T-helper 9 cell (primary cell): ENCODE results near the gene PLA2R1.
A peak's percentile ranks its signal among the peaks of the same experiment; 100 is the strongest.

ENCODE experiments used
- DNase-seq: peaks from one replicate; pipeline ENCODE4 v3.0.0-alpha.2; 2020
- total RNA-seq, 2 donors: gene quantifications; one replicate each; lab custom pipeline; 2026; lab: John Stamatoyannopoulos, UW

The PLA2R1 gene
- total RNA-seq = 0 reads per million in 2 donors

DNA sequence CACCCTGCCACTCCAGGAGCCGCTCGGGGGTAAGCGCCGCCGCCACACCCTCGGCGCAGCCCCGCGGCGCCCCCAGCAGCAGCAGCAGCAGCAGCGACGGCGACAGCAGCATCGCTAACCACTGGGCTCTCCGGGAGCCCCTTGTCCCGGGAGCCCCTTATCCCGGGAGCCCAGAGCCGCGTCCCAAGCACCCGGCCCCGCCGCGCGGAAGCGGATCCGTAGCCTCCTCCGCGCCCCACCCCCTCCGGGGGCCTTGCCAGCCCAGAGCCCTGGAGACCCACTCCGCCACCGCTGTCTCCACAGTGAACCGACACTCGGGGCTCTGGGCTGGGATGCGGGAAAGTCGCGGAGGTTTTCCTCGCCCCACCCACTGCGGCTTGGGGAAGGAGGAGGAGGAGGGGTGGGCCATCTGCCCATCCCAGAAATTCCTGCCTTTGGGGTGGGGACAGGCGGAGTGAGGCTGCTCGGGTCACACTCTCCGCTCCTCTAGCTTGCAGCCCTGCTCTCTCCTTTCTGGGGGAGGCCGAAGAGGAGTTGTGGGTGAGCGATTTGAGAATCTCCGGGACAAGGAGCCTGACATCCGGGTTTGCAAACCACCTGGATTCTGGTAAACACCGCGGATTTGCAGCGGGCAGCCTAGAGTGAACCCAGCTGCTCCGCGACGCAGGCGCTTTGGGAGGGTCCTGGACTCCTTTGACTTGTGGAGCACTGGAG is at the start of gene PLA2R1:
Gene PLA2R1, minus strand, starts transcription at position 324 of the 714 bp plus-strand sequence. Its CDS starts 212 bp downstream, at position 112.
- no peak for DNase-seq

DNA sequence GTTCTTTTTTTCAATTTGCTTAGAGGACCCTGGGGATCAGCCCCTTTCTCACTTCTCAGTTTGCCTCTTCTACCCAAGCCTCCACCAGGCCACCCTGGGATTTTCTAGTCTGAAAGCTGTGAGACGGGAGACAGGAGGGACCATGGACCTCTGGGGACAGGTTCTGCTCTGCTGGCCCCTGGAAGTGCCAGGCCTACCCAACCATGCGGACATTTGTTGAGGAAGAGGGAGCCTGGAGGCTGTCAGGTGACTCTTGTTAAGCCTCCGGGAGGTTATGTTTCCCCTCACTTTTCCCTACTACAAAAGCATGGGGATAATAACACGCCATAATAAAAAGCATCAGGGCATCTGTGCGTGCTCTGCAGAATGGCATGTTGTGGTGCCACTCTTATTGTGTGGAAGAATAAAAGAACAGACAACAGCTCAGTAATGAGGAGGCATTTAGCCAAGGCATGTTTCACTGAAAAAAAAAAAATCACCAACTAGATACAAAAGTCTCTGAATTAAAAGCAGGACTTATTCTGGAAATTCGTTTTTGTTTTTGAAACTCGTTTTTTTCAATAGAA is 48.3 kb upstream of the PLA2R1 start:
- DNase-seq = no peak

DNA sequence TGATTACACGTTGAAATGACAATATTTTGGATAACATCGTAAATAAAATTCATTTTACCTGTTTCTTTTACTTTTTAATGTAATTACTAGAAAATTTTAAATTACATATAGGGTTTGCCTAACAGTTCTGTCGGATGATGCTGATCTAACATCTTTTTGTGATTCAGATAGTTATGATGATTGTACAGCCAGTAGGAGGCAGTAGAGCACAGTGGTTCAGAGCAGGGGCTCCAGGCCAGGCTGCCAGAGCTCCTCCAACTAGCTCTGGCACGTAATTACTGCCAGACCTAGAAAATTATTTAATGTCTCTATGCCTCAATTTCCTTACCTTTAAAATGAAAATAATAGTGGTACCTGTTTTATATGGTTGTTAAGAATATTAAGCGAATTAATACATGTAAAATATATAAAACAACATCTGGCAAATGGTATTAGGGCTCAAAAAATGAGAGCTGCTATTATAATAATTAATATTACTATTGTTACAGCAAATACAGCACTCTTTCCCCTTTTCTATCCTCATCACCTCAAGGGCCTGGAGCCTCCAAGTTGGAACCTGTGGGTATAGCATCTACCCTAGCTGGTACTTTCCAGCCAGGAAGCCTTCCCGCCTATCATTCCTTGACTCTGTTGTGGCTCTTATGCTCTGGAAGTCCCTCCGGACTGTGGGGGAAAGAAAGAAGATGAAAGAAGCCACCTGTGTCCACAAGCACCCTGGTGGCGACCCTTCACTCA is 47.7 kb upstream of the PLA2R1 start:
- peak; percentile 12 for DNase-seq

GRCh38 chr2:160109243-160109642 is 46.8 kb upstream of the PLA2R1 start:
- no peak for DNase-seq

DNA sequence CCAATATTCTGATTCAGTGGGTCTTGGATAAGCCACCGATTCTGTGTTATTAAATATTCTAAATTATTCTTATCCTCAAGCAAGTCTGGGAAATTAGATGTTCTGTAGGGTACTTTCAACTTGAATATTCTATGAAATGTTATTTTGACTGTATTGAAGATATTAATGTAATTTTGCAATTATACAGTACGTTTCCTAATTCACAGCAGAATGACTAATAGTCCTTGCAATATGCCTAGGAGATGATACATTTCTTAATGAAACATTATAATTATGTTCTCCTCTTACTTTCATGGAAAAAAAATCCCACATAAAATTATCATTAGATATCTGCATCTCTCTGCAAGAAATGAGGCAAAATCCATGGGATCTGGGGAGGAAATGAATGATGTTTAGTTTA is 46.2 kb upstream of the PLA2R1 start:
- DNase-seq = no peak

DNA sequence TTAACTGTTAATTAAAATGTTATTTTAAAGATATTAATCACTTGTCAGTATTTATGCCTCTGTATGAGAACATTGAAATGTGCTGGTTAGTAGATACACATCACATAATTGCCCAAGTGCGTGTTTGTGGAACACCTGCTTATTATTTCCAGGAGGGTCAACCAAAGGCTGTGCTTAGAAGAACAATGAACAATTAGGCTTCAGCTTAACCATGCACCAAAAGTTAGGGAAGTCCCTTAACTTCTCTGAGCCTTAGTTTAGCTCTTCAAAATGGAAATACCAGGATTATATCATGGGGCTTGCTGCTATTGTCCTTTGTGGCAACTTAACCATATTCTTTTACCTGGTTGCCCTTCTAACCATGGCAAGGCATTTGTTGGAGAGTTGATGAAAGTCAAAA is 43.0 kb upstream of the PLA2R1 start:
- no peak for DNase-seq

GRCh38 chr2:160104115-160104514 is 41.7 kb upstream of the PLA2R1 start:
- DNase-seq = no peak

GRCh38 chr2:160097326-160097725 is 34.9 kb upstream of the PLA2R1 start:
- no peak for DNase-seq

- no peak for DNase-seq
Observed at GRCh38 chr2:160096409-160096808, 34.0 kb upstream of the PLA2R1 start.

DNA sequence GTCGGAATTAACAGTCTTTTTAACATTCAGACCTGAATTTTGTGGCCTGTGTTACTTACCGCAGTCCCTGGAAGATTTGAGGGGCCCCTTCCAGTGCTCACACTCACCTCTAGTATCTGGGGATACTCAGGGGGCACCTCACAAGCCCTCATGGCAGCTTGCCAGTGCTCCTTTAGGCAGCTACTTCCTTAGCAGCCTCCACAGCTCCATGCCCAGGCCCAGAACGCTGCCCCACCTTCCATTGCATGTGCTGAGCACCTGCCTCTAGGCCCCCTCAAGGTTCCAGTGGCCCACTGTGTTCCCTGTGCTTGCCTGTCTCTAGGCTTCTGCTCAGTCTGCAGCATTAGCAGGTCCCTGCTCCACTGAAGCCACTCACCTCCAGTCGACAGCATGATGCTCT is 30.0 kb upstream of the PLA2R1 start:
- no peak for DNase-seq

GRCh38 chr2:160091381-160091780 is 29.0 kb upstream of the PLA2R1 start:
- DNase-seq = no peak

GRCh38 chr2:160087854-160088745 is 25.7 kb upstream of the PLA2R1 start:
- no peak for DNase-seq

GRCh38 chr2:160085662-160086061 is 23.2 kb upstream of the PLA2R1 start:
- DNase-seq = no peak

- DNase-seq = no peak
Observed at GRCh38 chr2:160077912-160078810, 15.7 kb upstream of the PLA2R1 start.

- no peak for DNase-seq
Observed at GRCh38 chr2:160076914-160077313, 14.5 kb upstream of the PLA2R1 start.

GRCh38 chr2:160076241-160076640 is 13.8 kb upstream of the PLA2R1 start:
- DNase-seq = no peak

GRCh38 chr2:160075171-160075570 is 12.8 kb upstream of the PLA2R1 start:
- no peak for DNase-seq

DNA sequence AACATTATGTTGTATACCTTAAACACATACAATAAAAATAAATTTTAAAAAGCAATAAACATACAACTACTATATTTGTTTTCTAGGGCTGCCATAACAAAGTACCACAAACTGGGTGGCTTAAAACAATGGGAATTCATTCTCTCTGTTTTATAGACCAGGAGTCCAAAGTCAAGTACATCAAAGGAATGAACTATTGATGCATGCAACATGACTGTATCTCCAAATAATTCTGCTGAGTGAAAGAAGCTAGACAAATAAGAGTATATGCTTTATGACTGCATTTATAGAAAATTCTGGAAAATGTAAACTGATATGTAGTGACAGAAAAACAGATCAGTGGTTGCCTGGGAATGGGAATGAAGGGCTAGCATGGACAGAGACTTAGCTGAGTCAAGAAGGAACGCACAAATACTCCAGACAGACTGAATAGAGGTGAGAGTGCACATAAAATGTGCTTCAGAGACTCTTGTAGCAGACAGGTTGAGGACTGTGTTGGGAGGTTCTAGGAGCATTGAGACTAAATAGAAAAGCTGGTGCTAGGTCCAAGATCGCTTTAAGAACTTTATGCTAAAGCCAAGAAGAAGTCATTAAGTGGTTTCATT is 11.0 kb upstream of the PLA2R1 start:
- DNase-seq = no peak

- DNase-seq = no peak
Observed at GRCh38 chr2:160068906-160069305, 6.5 kb upstream of the PLA2R1 start.

DNA sequence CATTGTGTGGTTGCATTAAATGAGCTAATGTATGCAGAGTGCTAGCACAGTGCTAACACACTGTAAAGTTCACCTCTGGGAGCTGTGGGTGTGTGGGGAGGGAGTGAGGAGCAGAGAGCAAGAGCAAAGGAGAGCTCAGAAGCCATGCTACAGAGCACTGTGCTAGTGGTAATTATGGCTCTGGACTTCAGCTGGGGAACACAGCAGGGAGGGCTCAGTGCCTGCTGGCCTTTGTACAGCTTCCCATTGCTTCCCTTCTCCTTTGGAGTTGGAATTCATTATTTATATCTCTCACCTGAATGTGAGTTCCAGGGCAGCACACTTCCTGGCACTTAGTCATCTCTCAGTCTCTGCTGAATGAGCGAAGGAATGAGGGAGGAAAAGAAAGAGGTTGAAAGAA is 2.5 kb upstream of the PLA2R1 start:
- DNase-seq = no peak

GRCh38 chr2:160063879-160064612 is 1.6 kb upstream of the PLA2R1 start:
- no peak for DNase-seq
